ENCODE data around the gene DYTN. TPM values are rescaled to one million over a fixed set of nuclear protein-coding genes. Genes with fewer than 3 reads are reported as not detected.

The DYTN gene
- total and polyA plus RNA-seq, 2 donors (not counting 3 experiments of a cell fraction or from before 2014, with no cell fraction given), result 0.06 to 0.62 TPM

GRCh38 chr2:206698811-206699210 lies 19.4 kb downstream of the DYTN start:
- FAIRE-seq, result no peak
- DNase-seq (ENCODE audit: low read depth, low spot score), result no peak
- dilution Hi-C loops (cut with MboI; ENCODE audit: extremely low pct_ligation_motif_present, low sequenced_read_pairs) (no loop called here), intact Hi-C loops (cut with micrococcal nuclease) (loop anchor here (5.0 to 10.0 kb wide), 2 partner anchors 68 to 396 kb away; partner anchors contain the start of genes FASTKD2 and MDH1B)
- Histone ChIP-seq H3K4me3 (replicated peaks in 1 of 3; ENCODE audit: insufficient read depth in 1 of 3, low read depth in 1 of 3, low read length in 3 of 3) (no peak overlapping the region), H3K9ac (replicated peaks; ENCODE audit: extremely low read depth, insufficient read depth, low read length) (no peak overlapping the region), H3K9me3 (replicated peaks; ENCODE audit: control insufficient read depth, insufficient read depth, low read length) (no peaks in the 10 kb centered on the region), H3K27ac (ENCODE audit: insufficient read depth, low read depth, low read length) (no peak overlapping the region), H3K79me2 (ENCODE audit: control insufficient read depth, insufficient read depth, low read length) (no peaks in the 10 kb centered on the region), H3K27me3 (ENCODE audit: control insufficient read depth in 2 of 2, insufficient read depth in 2 of 2, low read length in 2 of 2) (peaks cover 1 to 3% of the 10 kb centered on the region in 2 experiments), H2AFZ (ENCODE audit: low read depth, low read length) (no peak overlapping the region), H4K20me1 (replicated peaks; ENCODE audit: control insufficient read depth, extremely low read depth, insufficient read depth, low read length) (no peaks in the 10 kb centered on the region), H3K36me3 (ENCODE audit: control insufficient read depth in 2 of 2, extremely low read depth in 1 of 2, insufficient read depth in 2 of 2, low read length in 2 of 2) (no peaks in the 10 kb centered on the region), H3K9me1 (replicated peaks; ENCODE audit: control insufficient read depth, extremely low read depth, insufficient read depth, low read length) (no peaks in the 10 kb centered on the region), H3K4me1 (ENCODE audit: control insufficient read depth, extremely low read depth, insufficient read depth, low read length) (peaks cover 4% of the 10 kb centered on the region), H3K4me2 (ENCODE audit: insufficient read depth, low read length) (no peak overlapping the region)
- ChIA-PET CTCF (interaction anchor here (0.6 kb wide), 1 partner anchor 923 kb away, joined by 3 read pairs; no protein-coding TSS in a partner anchor), POLR2A (no interaction called here)
- TF ChIP-seq MYC (IDR thresholded peaks at IDR 0.05; ENCODE audit: low read depth, low read length) (no peak), EZH2 (IDR thresholded peaks at IDR 0.05; ENCODE audit: borderline replicate concordance, low read depth, low read length, severe bottlenecking) (no peak), CTCF (IDR thresholded peaks at IDR 0.05; ENCODE audit: extremely low read depth in 1 of 2, insufficient read depth in 1 of 2, low read depth in 1 of 2, low read length in 2 of 2) (no peak), MAX (IDR thresholded peaks at IDR 0.05; ENCODE audit: insufficient read depth, insufficient read length) (no peak), POLR2A (IDR thresholded peaks at IDR 0.05; ENCODE audit: low read depth, low read length) (no peak), GATA2 (IDR thresholded peaks at IDR 0.05; ENCODE audit: insufficient read depth, insufficient read length, low read depth, low read length) (no peak)
- no TSS peak for BruUV-seq (replicated peaks)

Measured in endothelial cell of umbilical vein (primary cell).